ENCODE data around the gene GRIK4.

GRIK4 gene

DNA sequence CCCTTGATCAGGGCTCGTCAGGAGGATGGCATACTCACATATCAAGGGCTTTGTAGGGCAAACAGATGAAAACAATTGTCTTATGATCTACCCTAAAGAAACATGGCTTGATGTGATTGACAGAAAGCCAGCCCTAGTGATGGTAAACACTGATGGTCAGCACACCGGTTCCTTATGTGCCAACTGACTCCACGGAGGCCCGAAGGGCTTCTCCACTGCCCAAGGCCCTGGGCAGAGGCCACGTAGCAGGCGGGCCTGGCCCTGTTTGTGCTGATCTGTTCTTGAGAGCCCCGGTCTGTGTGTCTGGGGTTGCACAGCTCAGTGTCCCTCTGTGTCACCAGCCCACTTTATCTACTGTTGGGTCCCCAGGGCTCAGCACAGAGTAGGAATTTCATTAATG, 115.2 kb downstream of the GRIK4 start:
- Histone ChIP-seq H3K4me1 (peaks cover 21% of the 10 kb centered on the region), H3K4me3 (no peak overlapping the region), H3K9ac (no peak overlapping the region), H3K27ac (no peak overlapping the region), H3K4me2 (no peak overlapping the region), H3K9me3 (no peaks in the 10 kb centered on the region), H4K20me1 (no peaks in the 10 kb centered on the region), H3K27me3 (no peaks in the 10 kb centered on the region), H3K36me3 (no peaks in the 10 kb centered on the region)
- TF ChIP-seq Cebpa-rat (IDR thresholded peaks at IDR 0.05): no peak

DNA sequence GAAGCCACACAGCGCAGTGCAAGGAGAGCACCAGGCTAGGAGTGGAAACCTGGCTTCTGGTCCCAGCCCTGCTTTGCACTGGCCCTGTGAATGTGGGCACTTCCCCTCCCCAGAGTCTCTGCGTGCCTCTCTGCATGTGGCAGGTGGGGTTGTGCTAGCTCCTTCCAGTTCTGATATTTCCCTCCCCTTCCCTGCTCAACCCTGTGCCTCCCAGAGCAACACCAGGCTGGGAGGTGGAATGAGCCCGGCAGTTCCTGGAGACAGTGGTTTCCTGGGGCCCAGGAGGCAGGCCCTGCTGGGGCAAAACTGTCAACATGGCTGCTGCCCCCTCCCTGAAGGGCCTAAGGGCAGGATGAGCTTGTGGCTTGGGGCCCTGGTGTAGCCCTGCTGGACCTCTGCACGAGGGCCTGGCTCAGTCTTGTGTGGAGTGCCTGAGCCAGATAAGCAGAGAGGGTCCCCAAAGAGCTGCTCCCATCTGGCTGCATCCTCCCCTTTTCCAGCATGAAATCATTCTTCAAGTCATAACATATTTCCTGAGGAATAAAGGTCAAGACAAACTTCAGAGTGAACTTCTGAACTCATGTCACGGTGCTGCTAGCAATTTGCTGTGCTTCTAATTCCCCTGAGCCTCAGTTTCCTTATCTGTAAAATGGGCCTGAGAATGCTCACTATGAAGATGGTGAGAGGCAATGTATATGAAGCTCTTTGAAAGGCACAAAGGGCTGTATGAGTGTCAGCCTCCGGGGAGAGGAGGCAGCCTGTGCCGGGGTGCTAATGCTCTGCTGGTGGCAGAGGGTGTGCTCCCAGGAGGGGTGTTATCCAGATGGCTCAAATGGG, 116.0 kb downstream of the GRIK4 start:
- Histone ChIP-seq H3K4me2 (no peak overlapping the region), H3K4me3 (no peak overlapping the region), H3K36me3 (no peaks in the 10 kb centered on the region), H4K20me1 (no peaks in the 10 kb centered on the region), H3K9me3 (no peaks in the 10 kb centered on the region), H3K27me3 (no peaks in the 10 kb centered on the region), H3K27ac (no peak overlapping the region), H3K9ac (no peak overlapping the region), H3K4me1 (peaks cover 17% of the 10 kb centered on the region)
- no peak for TF ChIP-seq Cebpa-rat (IDR thresholded peaks at IDR 0.05)

DNA sequence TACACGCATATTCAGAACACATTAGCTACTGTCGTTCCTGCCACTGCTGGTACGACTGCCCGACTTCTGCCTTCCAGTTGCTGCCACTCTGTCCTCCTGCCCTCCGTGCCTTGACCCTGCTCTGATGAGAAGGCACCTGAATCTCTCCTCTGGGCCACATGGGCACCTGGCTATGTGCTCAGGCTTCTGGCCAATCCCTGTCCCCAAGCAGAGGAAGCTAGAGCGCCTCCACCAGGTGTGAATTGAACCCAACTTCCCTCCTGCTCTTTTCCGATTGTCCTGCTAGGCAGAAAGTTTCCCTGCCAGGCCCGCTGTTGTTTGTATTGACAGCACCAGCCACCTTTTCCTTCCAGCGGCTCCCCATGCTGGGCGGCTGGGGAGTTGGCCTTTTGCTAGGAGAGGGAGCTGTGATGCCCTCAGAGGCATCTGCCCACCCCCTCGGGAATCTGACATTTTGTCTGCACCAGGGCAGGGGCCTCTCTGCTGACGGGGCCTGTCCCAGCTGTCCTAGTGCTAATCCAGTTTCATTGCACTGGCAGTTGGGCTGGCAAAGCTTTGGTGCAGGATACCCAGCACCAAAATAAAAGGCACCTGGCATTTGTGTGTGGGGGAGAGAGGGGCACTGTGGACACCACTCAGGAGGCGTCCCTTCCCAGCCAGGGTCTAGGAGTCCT, 118.0 kb downstream of the GRIK4 start:
- no peaks in the 10 kb centered on the region for H3K27me3 ChIP-seq
- no peak overlapping the region for H3K9ac ChIP-seq
- no peaks in the 10 kb centered on the region for H4K20me1 ChIP-seq
- 0 out of 2 replicates have a peak overlapping the region, but pooled peaks have one; percentile 30 for H3K27ac ChIP-seq
- no peak for TF ChIP-seq Cebpa-rat (IDR thresholded peaks at IDR 0.05)
- H3K9me3 ChIP-seq: no peaks in the 10 kb centered on the region
- 0 out of 2 replicates have a peak overlapping the region, but pooled peaks have one; percentile 19 for H3K4me2 ChIP-seq
- H3K4me1 ChIP-seq: peaks cover 11% of the 10 kb centered on the region
- no peak overlapping the region for H3K4me3 ChIP-seq
- no peaks in the 10 kb centered on the region for H3K36me3 ChIP-seq

DNA sequence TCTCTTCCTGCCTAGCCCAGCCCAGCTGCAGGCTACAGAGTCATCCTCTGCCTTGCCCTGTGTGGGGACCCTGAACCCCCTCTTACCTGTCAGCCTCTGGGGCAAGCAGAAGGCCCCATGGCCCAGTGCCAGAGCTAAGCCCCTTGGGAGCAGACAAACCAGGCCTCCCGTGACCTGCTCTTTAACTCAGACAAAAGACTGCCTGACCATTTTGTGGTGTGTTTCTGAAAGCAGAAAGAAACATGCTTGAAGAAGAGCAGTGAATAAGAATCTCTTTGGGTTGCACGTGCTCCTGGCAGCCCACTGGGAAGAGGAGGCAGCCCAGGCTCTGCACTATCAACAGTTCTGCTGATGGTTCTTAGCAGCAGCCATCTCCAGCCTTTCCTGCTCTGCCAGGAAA, 118.6 kb downstream of the GRIK4 start:
- Histone ChIP-seq H3K9ac (peak overlapping the region; percentile 53; the same call in 1 of the 2 replicates), H4K20me1 (no peaks in the 10 kb centered on the region), H3K36me3 (no peaks in the 10 kb centered on the region), H3K4me1 (peaks cover 13% of the 10 kb centered on the region), H3K9me3 (no peaks in the 10 kb centered on the region), H3K4me2 (0 out of 2 replicates have a peak overlapping the region, but pooled peaks have one; percentile 19), H3K4me3 (no peak overlapping the region), H3K27ac (0 out of 2 replicates have a peak overlapping the region, but pooled peaks have one; percentile 30), H3K27me3 (no peaks in the 10 kb centered on the region)
- TF ChIP-seq Cebpa-rat (IDR thresholded peaks at IDR 0.05): no peak

DNA sequence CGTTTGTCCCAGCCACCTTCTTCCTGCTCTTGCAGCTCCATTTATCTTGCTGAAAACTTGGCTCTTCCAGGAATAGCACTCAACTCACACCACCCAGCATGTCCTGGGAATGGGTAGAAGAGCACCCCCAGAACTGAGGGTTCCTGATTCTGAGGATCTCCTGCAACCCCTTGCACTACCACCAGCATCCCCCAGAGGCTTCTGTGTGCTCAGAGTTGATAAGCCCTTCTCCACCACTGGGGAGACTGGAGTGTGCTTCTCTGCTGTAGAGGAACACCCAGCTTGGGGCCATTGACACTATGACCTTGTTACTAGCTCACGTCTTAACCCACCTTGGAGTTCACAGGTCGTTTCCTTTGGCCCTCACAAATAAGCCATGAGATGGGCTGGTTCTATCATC, 121.0 kb downstream of the GRIK4 start:
- Histone ChIP-seq H3K4me1 (peaks cover 20% of the 10 kb centered on the region), H3K27ac (no peak overlapping the region), H4K20me1 (no peaks in the 10 kb centered on the region), H3K9ac (no peak overlapping the region), H3K4me2 (no peak overlapping the region), H3K9me3 (no peaks in the 10 kb centered on the region), H3K4me3 (no peak overlapping the region), H3K36me3 (no peaks in the 10 kb centered on the region), H3K27me3 (no peaks in the 10 kb centered on the region)
- TF ChIP-seq Cebpa-rat (IDR thresholded peaks at IDR 0.05): no peak

DNA sequence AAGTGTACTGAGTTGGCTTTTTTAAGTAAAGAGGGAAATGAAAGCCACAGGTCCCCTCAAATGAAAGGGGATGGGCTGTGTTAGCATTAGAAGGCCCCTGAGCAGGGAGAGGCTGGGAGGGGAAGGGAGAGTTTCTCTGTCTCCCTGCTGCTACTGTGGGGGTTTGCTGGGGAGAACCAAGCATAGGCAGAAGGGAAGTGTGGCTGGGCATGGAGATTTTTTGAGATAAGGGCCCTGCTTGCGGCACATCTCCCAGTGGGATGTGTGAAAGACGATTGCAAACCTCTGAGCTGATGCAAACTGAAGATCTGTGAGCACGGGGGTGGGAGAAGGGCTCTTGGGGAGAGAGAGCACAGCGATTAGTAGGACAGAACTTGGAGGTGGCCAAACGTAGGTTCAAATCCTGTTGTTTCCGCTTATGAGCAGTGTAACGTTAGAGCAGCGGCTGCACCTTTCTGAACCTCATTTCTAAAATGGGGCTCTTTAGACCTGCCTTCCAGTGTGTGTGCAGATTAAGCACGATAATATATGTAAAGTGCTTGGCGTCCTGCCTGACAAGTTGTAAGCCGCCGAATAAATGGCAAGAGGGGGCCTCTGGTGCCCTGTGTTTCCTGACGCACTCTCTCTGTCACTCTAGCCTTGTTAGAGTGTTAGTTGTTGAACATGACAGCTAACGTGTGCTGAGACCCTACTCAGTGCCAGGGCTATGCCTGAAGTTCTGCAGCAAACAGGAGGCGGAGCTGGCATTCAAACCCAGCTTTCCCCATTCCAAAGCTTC, 122.3 kb downstream of the GRIK4 start:
- Histone ChIP-seq H3K36me3 (no peaks in the 10 kb centered on the region), H3K9ac (no peak overlapping the region), H3K27ac (no peak overlapping the region), H4K20me1 (no peaks in the 10 kb centered on the region), H3K4me1 (peaks cover 20% of the 10 kb centered on the region), H3K4me2 (no peak overlapping the region), H3K27me3 (no peaks in the 10 kb centered on the region), H3K4me3 (no peak overlapping the region), H3K9me3 (no peaks in the 10 kb centered on the region)
- no peak for TF ChIP-seq Cebpa-rat (IDR thresholded peaks at IDR 0.05)

DNA sequence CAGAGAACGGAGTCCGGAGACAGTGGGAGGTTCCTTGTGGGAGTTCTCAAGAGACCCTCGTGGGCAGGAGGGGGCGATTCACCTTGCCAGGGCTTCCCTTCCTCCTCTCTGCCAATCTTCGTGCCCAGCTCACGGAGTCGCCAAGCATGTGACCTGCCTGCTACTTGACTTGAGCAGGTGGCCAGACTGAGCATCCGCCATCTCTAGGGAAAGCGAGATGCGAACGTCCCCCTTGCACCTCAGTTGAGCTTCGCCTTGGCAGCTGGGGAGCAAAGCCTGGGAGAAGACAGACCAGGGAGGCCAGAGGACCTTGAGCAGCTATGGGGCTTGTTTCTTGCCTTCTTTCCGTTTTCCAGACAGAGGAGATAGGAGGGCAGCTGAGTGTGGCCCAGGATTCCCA, 123.2 kb downstream of the GRIK4 start:
- Histone ChIP-seq H3K4me2 (no peak overlapping the region), H3K36me3 (no peaks in the 10 kb centered on the region), H3K9me3 (no peaks in the 10 kb centered on the region), H4K20me1 (no peaks in the 10 kb centered on the region), H3K4me1 (peaks cover 20% of the 10 kb centered on the region), H3K4me3 (no peak overlapping the region), H3K27me3 (no peaks in the 10 kb centered on the region), H3K27ac (no peak overlapping the region), H3K9ac (no peak overlapping the region)
- TF ChIP-seq Cebpa-rat (IDR thresholded peaks at IDR 0.05): no peak

DNA sequence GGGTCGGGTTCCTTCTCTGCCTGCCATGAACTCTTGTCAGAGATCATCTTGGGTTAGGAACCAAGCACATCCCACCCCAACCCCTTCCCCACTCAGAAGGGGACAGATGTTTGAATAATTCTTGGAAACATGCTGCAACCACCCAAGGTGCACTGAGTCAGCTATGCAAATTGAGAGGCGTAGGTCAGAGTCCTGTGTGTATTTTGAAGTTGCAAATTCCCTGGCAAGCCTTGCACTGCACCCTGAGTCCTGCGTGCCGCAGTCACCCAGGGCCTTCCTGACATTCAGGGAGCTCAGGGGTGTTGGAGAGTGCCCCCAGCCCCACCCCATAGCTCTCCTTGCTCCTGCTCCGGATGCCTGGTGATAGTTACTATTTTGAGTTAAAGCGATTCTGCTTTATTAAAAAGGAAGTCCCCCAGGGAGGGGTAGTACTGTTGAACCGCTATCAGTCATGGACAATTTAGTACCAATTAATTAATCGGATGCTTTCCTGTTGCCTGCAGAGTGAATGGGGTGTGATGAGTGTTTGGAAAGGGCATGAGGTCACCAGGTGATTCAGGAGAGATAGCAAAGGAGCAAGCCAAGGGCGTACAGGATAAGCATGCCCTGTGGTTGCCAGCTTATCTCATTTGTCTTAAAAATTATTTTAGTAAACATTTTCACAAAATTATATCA, 123.7 kb downstream of the GRIK4 start:
- no peak for TF ChIP-seq Cebpa-rat (IDR thresholded peaks at IDR 0.05)
- H3K27ac ChIP-seq: no peak overlapping the region
- H4K20me1 ChIP-seq: no peaks in the 10 kb centered on the region
- H3K27me3 ChIP-seq: no peaks in the 10 kb centered on the region
- H3K36me3 ChIP-seq: no peaks in the 10 kb centered on the region
- H3K9ac ChIP-seq: no peak overlapping the region
- H3K4me3 ChIP-seq: no peak overlapping the region
- H3K9me3 ChIP-seq: no peaks in the 10 kb centered on the region
- 0 out of 2 replicates have a peak overlapping the region, but pooled peaks have one; percentile 6 for H3K4me2 ChIP-seq
- peaks cover 14% of the 10 kb centered on the region for H3K4me1 ChIP-seq

DNA sequence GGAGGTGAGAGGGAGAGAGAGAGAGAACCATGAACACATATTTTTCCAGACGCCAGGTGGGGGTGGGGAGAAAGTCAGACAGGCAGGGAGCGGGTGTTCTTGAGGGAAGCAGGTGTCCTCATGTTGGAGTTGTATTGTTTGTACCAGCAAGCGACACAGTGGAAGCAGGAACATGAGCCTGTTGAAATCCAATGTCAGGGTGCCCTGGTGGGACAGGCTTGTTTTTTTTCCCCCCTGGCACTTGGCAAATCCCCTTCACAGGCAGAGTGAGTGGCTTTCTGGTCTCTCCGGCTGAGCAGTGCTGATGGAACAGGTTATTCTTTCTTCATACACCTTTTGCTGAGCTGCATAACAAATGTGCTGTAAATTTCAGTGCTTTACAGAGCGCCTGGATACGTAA, 125.6 kb downstream of the GRIK4 start:
- H3K4me2 ChIP-seq: no peak overlapping the region
- H3K9ac ChIP-seq: no peak overlapping the region
- H3K27me3 ChIP-seq: no peaks in the 10 kb centered on the region
- H3K36me3 ChIP-seq: no peaks in the 10 kb centered on the region
- H3K9me3 ChIP-seq: no peaks in the 10 kb centered on the region
- H3K4me1 ChIP-seq: peaks cover 9% of the 10 kb centered on the region; the same call in 1 of the 2 replicates
- H4K20me1 ChIP-seq: no peaks in the 10 kb centered on the region
- H3K4me3 ChIP-seq: no peak overlapping the region
- no peak for TF ChIP-seq Cebpa-rat (IDR thresholded peaks at IDR 0.05)
- no peak overlapping the region for H3K27ac ChIP-seq
